Measurements from ENCODE around the gene PGM3.

DNA sequence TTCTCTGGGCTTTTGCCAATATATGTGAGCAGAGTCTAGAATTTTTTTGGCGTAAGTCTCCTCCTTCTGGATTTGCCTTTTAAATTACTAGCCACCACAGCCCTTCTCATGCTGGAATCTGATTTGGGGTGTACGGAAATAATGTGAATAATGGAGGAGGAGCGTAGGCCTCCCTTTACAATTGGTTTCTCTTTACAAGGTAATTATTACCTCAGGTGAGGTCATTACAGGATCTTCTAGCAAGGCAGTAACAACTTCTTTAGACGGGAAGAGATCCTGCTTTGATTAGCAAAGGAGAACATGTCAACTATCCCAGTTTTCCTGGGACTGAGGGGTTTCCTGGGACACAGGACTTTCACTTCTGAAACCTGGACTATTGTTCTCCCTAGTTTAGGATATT lies 9.0 kb upstream of the PGM3 start:
- TF ChIP-seq, protein P1, sequence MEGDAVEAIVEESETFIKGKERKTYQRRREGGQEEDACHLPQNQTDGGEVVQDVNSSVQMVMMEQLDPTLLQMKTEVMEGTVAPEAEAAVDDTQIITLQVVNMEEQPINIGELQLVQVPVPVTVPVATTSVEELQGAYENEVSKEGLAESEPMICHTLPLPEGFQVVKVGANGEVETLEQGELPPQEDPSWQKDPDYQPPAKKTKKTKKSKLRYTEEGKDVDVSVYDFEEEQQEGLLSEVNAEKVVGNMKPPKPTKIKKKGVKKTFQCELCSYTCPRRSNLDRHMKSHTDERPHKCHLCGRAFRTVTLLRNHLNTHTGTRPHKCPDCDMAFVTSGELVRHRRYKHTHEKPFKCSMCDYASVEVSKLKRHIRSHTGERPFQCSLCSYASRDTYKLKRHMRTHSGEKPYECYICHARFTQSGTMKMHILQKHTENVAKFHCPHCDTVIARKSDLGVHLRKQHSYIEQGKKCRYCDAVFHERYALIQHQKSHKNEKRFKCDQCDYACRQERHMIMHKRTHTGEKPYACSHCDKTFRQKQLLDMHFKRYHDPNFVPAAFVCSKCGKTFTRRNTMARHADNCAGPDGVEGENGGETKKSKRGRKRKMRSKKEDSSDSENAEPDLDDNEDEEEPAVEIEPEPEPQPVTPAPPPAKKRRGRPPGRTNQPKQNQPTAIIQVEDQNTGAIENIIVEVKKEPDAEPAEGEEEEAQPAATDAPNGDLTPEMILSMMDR (IDR thresholded peaks at IDR 0.05), result no peak
- no peak for TF ChIP-seq POLR2A (IDR thresholded peaks at IDR 0.05)

Data from testis (tissue), 2 donors.